Measurements from ENCODE around the gene ATP1A1.

GRCh38 chr1:116375148-116375886 lies 2.3 kb downstream of the ATP1A1 start:
- TF ChIP-seq CTCF (IDR thresholded peaks at IDR 0.05), result no peak
- no peak for TF ChIP-seq POLR2A (IDR thresholded peaks at IDR 0.05)
- TF ChIP-seq POLR2AphosphoS5 (IDR thresholded peaks at IDR 0.05), result no peak

Data from suprapubic skin (tissue), 4 donors.